Measurements from ENCODE around the gene HDLBP. TPM values are rescaled to one million over a fixed set of nuclear protein-coding genes. Genes with fewer than 3 reads are reported as not detected.

The HDLBP gene
- total and polyA plus RNA-seq, 10 of the 15 experiments (the other 5 are each of a cell fraction or from before 2014, with no cell fraction given) = 19.5 to 383 (median 249) TPM

- Histone ChIP-seq H3K4me2 (ENCODE audit: control insufficient read depth, insufficient read depth) (peak overlapping the region; percentile 88), H3K4me1 (ENCODE audit: control insufficient read depth, insufficient read depth, low read length) (peaks cover 18% of the 10 kb centered on the region), H3K27ac (ENCODE audit: control insufficient read depth, insufficient read depth) (peak overlapping the region; percentile 64), H3K4me3 (peak overlapping the region; percentile 91), H3K27me3 (replicated peaks in 1 of 2; ENCODE audit: control insufficient read depth in 2 of 2, insufficient read depth in 2 of 2, low read length in 1 of 2) (no peaks in the 10 kb centered on the region), H3K36me3 (ENCODE audit: control insufficient read depth in 2 of 2, insufficient read depth in 2 of 2, low read length in 1 of 2) (peaks cover 0 to 5% of the 10 kb centered on the region in 2 experiments; a peak in 3 of 4 replicates), H3K9ac (ENCODE audit: control insufficient read depth, insufficient read depth, low read length) (peak overlapping the region; percentile 80; the same call in 1 of the 2 replicates), H4K20me1 (ENCODE audit: control insufficient read depth, insufficient read depth) (no peaks in the 10 kb centered on the region), H3K9me3 (replicated peaks; ENCODE audit: control insufficient read depth, insufficient read depth, low read length) (no peaks in the 10 kb centered on the region), H3K79me2 (ENCODE audit: control insufficient read depth, insufficient read depth, low read length) (peaks cover 62% of the 10 kb centered on the region), H2AFZ (ENCODE audit: control insufficient read depth, low read depth, low read length) (no peak overlapping the region)
- CTCF ChIA-PET = interaction anchor here (0.9 to 4.8 kb wide), 15 partner anchors 8 to 520 kb away, joined by 3 to 88 read pairs (median 6); partner anchors contain the start of genes HDLBP and SEPTIN2
- peak; percentile 85 for DNase-seq (ENCODE audit: low read depth, low spot score)
- WGBS (ENCODE audit: insufficient coverage, insufficient replicate concordance, low lambda C conversion rate, missing lambda C conversion rate) = 1% methylated on average over 5 of the region's 5 CpGs
- intact Hi-C loops (cut with micrococcal nuclease; ENCODE audit: unreplicated experiment) = loop anchor here (1.0 to 10.0 kb wide), 5 partner anchors 16 to 524 kb away; partner anchors contain the start of gene STK25
- SMC1A ChIA-PET (ENCODE audit: uncharacterized antibody, unreplicated experiment) = interaction anchor here (0.8 to 12.9 kb wide), 24 partner anchors 10 to 272 kb away, joined by 3 to 239 read pairs (median 3); partner anchors contain the start of gene PASK
- FAIRE-seq = peak; percentile 81
- in situ Hi-C loops (cut with MboI) = no loop called here
- POLR2A ChIA-PET = interaction anchor here (0.7 to 3.8 kb wide), 12 partner anchors 8 to 155 kb away, joined by 3 to 58 read pairs (median 6); partner anchors contain the start of genes HDLBP and SEPTIN2
- BruUV-seq (replicated peaks) = no TSS peak
- ATAC-seq = peak; percentile 73
- RAD21 ChIA-PET (ENCODE audit: unreplicated experiment) = interaction anchor here (0.6 to 8.0 kb wide), 22 partner anchors 10 to 520 kb away, joined by 3 to 98 read pairs (median 4); partner anchors contain the start of genes DTYMK, HDLBP and SEPTIN2
- peak; percentile 93 for TF ChIP-seq ATF7 (IDR thresholded peaks at IDR 0.05; ENCODE audit: low read depth)
- no peak for TF ChIP-seq NFYB (IDR thresholded peaks at IDR 0.05; ENCODE audit: insufficient read depth, low read depth, low read length)
- TF ChIP-seq, protein P1, sequence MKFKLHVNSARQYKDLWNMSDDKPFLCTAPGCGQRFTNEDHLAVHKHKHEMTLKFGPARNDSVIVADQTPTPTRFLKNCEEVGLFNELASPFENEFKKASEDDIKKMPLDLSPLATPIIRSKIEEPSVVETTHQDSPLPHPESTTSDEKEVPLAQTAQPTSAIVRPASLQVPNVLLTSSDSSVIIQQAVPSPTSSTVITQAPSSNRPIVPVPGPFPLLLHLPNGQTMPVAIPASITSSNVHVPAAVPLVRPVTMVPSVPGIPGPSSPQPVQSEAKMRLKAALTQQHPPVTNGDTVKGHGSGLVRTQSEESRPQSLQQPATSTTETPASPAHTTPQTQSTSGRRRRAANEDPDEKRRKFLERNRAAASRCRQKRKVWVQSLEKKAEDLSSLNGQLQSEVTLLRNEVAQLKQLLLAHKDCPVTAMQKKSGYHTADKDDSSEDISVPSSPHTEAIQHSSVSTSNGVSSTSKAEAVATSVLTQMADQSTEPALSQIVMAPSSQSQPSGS (IDR thresholded peaks at IDR 0.05; ENCODE audit: low read length) = peak; percentile 52; the same call in 1 of the 2 replicates
- TF ChIP-seq NFIC (IDR thresholded peaks at IDR 0.05; ENCODE audit: low read depth, low read length) = peak; percentile 68; the same call in 1 of the 2 replicates
- peak; percentile 55; the same call in 1 of the 2 replicates for TF ChIP-seq IRF4 (IDR thresholded peaks at IDR 0.05; ENCODE audit: low read depth, low read length)
- no peak for TF ChIP-seq GATAD2B (conservative IDR thresholded peaks at IDR 0.05; ENCODE audit: low read depth)
- TF ChIP-seq RELB (IDR thresholded peaks at IDR 0.05; ENCODE audit: low read depth) = peak; percentile 47; the same call in 1 of the 2 replicates
- no peak for TF ChIP-seq EZH2 (IDR thresholded peaks at IDR 0.05; ENCODE audit: borderline replicate concordance, control insufficient read depth, low read depth, low read length)
- peak in 1 of 2 experiments; percentile 45; a peak in 1 of 4 replicates for TF ChIP-seq BHLHE40 (IDR thresholded peaks at IDR 0.05; ENCODE audit: borderline replicate concordance in 1 of 2, low read depth in 2 of 2, low read length in 1 of 2)
- TF ChIP-seq MEF2A (IDR thresholded peaks at IDR 0.05; ENCODE audit: insufficient read depth, low read depth, low read length) = peak; percentile 82; the same call in 1 of the 2 replicates
- TF ChIP-seq E4F1 (IDR thresholded peaks at IDR 0.05; ENCODE audit: borderline replicate concordance, partially characterized antibody) = no peak
- TF ChIP-seq SMAD5 (IDR thresholded peaks at IDR 0.05; ENCODE audit: low read depth) = 0 out of 2 replicates have a peak, but pooled peaks have one; percentile 23
- peak in 1 of 2 experiments; percentile 74; a peak in 2 of 4 replicates for TF ChIP-seq EP300 (IDR thresholded peaks at IDR 0.05; ENCODE audit: borderline replicate concordance in 1 of 2, control insufficient read depth in 1 of 2, low read depth in 2 of 2, low read length in 2 of 2)
- no peak for TF ChIP-seq LARP7 (IDR thresholded peaks at IDR 0.05)
- no peak for TF ChIP-seq ZNF24 (IDR thresholded peaks at IDR 0.05)
- TF ChIP-seq SREBF2 (IDR thresholded peaks at IDR 0.05; ENCODE audit: low read length) = no peak
- peak; percentile 57; the same call in 1 of the 2 replicates for TF ChIP-seq JUND (IDR thresholded peaks at IDR 0.05; ENCODE audit: low read depth, low read length)
Measured at GRCh38 chr2:241358470-241358869, 43.0 kb upstream of the HDLBP start.

Data from GM12878 (cell line).